T-helper 2 cell treated with Interferon-gamma antibody and Interleukin-4, amounts not matched to agents 5 μg/mL and 100 μg/mL, for 36 hours (primary cell): ENCODE data around the gene TPRA1.
"Not testable (repeated sequence)": the region's sequence is repeated elsewhere in the genome, so short reads cannot be mapped to it uniquely, and the experiment has no call there.

Experiments used
- DNase-seq: peaks from one replicate; pipeline ENCODE4 v3.0.0; 2021; ENCODE audit warnings: low spot score
- H3K27ac Mint-ChIP-seq: one replicate; pipeline ENCODE4 v1.8.0; 2021; ENCODE audit warnings: mild to moderate bottlenecking, mixed read lengths
- H3K27me3 Mint-ChIP-seq: one replicate; pipeline ENCODE4 v1.8.0; 2021; ENCODE audit warnings: low read depth, mixed read lengths
- H3K36me3 Mint-ChIP-seq: one replicate; pipeline ENCODE4 v1.8.0; 2021; ENCODE audit warnings: low read depth, mixed read lengths
- H3K4me1 Mint-ChIP-seq: one replicate; pipeline ENCODE4 v1.8.0; 2021; ENCODE audit warnings: low read depth, mixed read lengths
- H3K4me3 Mint-ChIP-seq: one replicate; pipeline ENCODE4 v1.8.0; 2022; ENCODE audit warnings: mild to moderate bottlenecking, moderate library complexity, mixed read lengths
- H3K9me3 Mint-ChIP-seq: one replicate; pipeline ENCODE4 v1.8.0; 2021; ENCODE audit warnings: mixed read lengths

Gene TPRA1

GRCh38 chr3:127608362-127608718 is 17.8 kb upstream of the TPRA1 start:
- Mint-ChIP-seq H3K9me3 (no peaks in the 10 kb centered on the region), H3K36me3 (peaks cover 73% of the 10 kb centered on the region), H3K4me1 (peaks cover 18% of the 10 kb centered on the region), H3K4me3 (no peak overlapping the region), H3K27me3 (no peaks in the 10 kb centered on the region), H3K27ac (no peak overlapping the region)
- no peak for DNase-seq

GRCh38 chr3:127607675-127608361 is 17.3 kb upstream of the TPRA1 start:
- DNase-seq = no peak
- H3K27ac Mint-ChIP-seq = no peak overlapping the region
- peaks cover 71% of the 10 kb centered on the region for H3K36me3 Mint-ChIP-seq
- no peaks in the 10 kb centered on the region for H3K9me3 Mint-ChIP-seq
- no peaks in the 10 kb centered on the region for H3K27me3 Mint-ChIP-seq
- H3K4me3 Mint-ChIP-seq = no peak overlapping the region
- peaks cover 15% of the 10 kb centered on the region for H3K4me1 Mint-ChIP-seq

GRCh38 chr3:127606981-127607595 is 16.6 kb upstream of the TPRA1 start:
- peaks cover 69% of the 10 kb centered on the region for H3K36me3 Mint-ChIP-seq
- no peak overlapping the region for H3K27ac Mint-ChIP-seq
- no peaks in the 10 kb centered on the region for H3K27me3 Mint-ChIP-seq
- H3K4me1 Mint-ChIP-seq = peaks cover 21% of the 10 kb centered on the region
- H3K9me3 Mint-ChIP-seq = no peaks in the 10 kb centered on the region
- no peak for DNase-seq
- no peak overlapping the region for H3K4me3 Mint-ChIP-seq

- Mint-ChIP-seq H3K27me3 (no peaks in the 10 kb centered on the region), H3K4me3 (no peak overlapping the region), H3K27ac (no peak overlapping the region), H3K9me3 (no peaks in the 10 kb centered on the region), H3K4me1 (peaks cover 28% of the 10 kb centered on the region), H3K36me3 (peaks cover 75% of the 10 kb centered on the region)
- DNase-seq = no peak
These were observed 15.7 kb upstream of the TPRA1 start for GRCh38 chr3:127606086-127606805.

GRCh38 chr3:127605547-127605946 is 15.0 kb upstream of the TPRA1 start:
- not testable (repeated sequence) for H3K27ac Mint-ChIP-seq, DNase-seq, H3K4me3 Mint-ChIP-seq, H3K9me3 Mint-ChIP-seq, H3K27me3 Mint-ChIP-seq
- H3K4me1 Mint-ChIP-seq = peaks cover 33% of the 10 kb centered on the region
- H3K36me3 Mint-ChIP-seq = peaks cover 76% of the 10 kb centered on the region

- Mint-ChIP-seq H3K4me3 (no peak overlapping the region), H3K27ac (no peak overlapping the region), H3K36me3 (peaks cover 72% of the 10 kb centered on the region), H3K27me3 (no peaks in the 10 kb centered on the region), H3K4me1 (peaks cover 37% of the 10 kb centered on the region), H3K9me3 (no peaks in the 10 kb centered on the region)
- DNase-seq = no peak
These were observed 14.1 kb upstream of the TPRA1 start for GRCh38 chr3:127604546-127605165.

GRCh38 chr3:127604035-127604434 is 13.5 kb upstream of the TPRA1 start:
- no peak overlapping the region for H3K4me3 Mint-ChIP-seq
- no peak overlapping the region for H3K27ac Mint-ChIP-seq
- DNase-seq = no peak
- no peaks in the 10 kb centered on the region for H3K9me3 Mint-ChIP-seq
- peaks cover 42% of the 10 kb centered on the region for H3K4me1 Mint-ChIP-seq
- H3K27me3 Mint-ChIP-seq = no peaks in the 10 kb centered on the region
- H3K36me3 Mint-ChIP-seq = peaks cover 74% of the 10 kb centered on the region

GRCh38 chr3:127600749-127601456 is 10.4 kb upstream of the TPRA1 start:
- no peaks in the 10 kb centered on the region for H3K9me3 Mint-ChIP-seq
- H3K27ac Mint-ChIP-seq = peak overlapping the region; percentile 63
- peaks cover 50% of the 10 kb centered on the region for H3K36me3 Mint-ChIP-seq
- DNase-seq = no peak
- no peaks in the 10 kb centered on the region for H3K27me3 Mint-ChIP-seq
- peaks cover 44% of the 10 kb centered on the region for H3K4me1 Mint-ChIP-seq
- H3K4me3 Mint-ChIP-seq = peak overlapping the region; percentile 94

- H3K27ac Mint-ChIP-seq = peak overlapping the region; percentile 96
- H3K4me3 Mint-ChIP-seq = peak overlapping the region; percentile 94
- no peak for DNase-seq
These were observed 8.5 kb upstream of the TPRA1 start for GRCh38 chr3:127598841-127599570.

GRCh38 chr3:127597020-127597771 is 6.7 kb upstream of the TPRA1 start:
- Mint-ChIP-seq H3K36me3 (peaks cover 27% of the 10 kb centered on the region), H3K27ac (peak overlapping the region; percentile 96), H3K4me3 (peak overlapping the region; percentile 94), H3K9me3 (no peaks in the 10 kb centered on the region), H3K27me3 (no peaks in the 10 kb centered on the region), H3K4me1 (peaks cover 36% of the 10 kb centered on the region)
- DNase-seq = no peak

More at GRCh38 chr3:127598841-127599570, 8.5 kb upstream of the TPRA1 start:
- Mint-ChIP-seq H3K36me3 (peaks cover 37% of the 10 kb centered on the region), H3K27me3 (no peaks in the 10 kb centered on the region), H3K4me1 (peaks cover 39% of the 10 kb centered on the region), H3K9me3 (no peaks in the 10 kb centered on the region)

GRCh38 chr3:127595303-127595702 is 4.8 kb upstream of the TPRA1 start:
- Mint-ChIP-seq H3K9me3 (no peaks in the 10 kb centered on the region), H3K27ac (no peak overlapping the region)

GRCh38 chr3:127593178-127593577 is 2.6 kb upstream of the TPRA1 start:
- no peak for DNase-seq
- Mint-ChIP-seq H3K4me1 (peaks cover 31% of the 10 kb centered on the region), H3K4me3 (no peak overlapping the region), H3K9me3 (no peaks in the 10 kb centered on the region), H3K36me3 (no peaks in the 10 kb centered on the region), H3K27me3 (no peaks in the 10 kb centered on the region), H3K27ac (no peak overlapping the region)

More at GRCh38 chr3:127595303-127595702, 4.8 kb upstream of the TPRA1 start:
- H3K27me3 Mint-ChIP-seq = no peaks in the 10 kb centered on the region
- H3K36me3 Mint-ChIP-seq = peaks cover 11% of the 10 kb centered on the region
- no peak overlapping the region for H3K4me3 Mint-ChIP-seq
- DNase-seq = no peak
- peaks cover 31% of the 10 kb centered on the region for H3K4me1 Mint-ChIP-seq

- Mint-ChIP-seq H3K4me1 (peaks cover 23% of the 10 kb centered on the region), H3K27me3 (no peaks in the 10 kb centered on the region), H3K36me3 (peaks cover 2% of the 10 kb centered on the region), H3K9me3 (no peaks in the 10 kb centered on the region), H3K27ac (peak overlapping the region; percentile 99), H3K4me3 (peak overlapping the region; percentile 96)
- no peak for DNase-seq
These were observed 296 bp downstream of the TPRA1 start for GRCh38 chr3:127590282-127590592.
